Fibroblast of lung (primary cell): Measurements from ENCODE around the gene RPL13A.

Experiments used
- EZH2 ChIP-seq: IDR thresholded peaks from 2 replicates; pipeline ENCODE4 v1.5.1; 2012; ENCODE audit warnings: low read length, control low read depth, mild to moderate bottlenecking; ENCODE audit errors: missing control alignments
- TF ChIP-seq, protein P1 (sequence below), 2 donors: IDR thresholded peaks in 1 of 2; conservative IDR thresholded peaks in 1 of 2; 1 replicate in 1 of 2; 2 replicates in 1 of 2; pipeline ENCODE4 v1.5.1; 2011 to 2012; ENCODE audit warnings: low read length in 2 of 2, control low read depth in 1 of 2, inconsistent platforms in 1 of 2, low read depth in 1 of 2, mild to moderate bottlenecking in 1 of 2

DNA sequence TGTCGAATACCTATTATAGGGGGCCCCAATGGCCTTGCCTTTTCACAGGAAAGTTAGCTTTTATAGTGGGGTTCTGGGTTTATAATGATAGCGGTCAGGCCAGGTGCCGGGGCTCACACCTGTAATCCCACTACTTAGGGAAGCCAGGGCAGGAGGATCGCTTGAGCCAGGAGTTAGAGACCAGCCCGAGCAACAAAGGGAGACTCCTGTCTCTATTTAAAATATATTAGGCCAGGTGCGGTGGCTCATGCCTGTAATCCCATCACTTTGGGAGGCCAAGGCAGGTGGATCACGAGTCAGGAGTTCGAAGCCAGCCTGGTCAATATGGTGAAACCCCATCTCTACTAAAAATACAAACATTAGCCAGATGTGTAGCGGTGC is 16.2 kb downstream of the RPL13A start:
- TF ChIP-seq, protein P1, sequence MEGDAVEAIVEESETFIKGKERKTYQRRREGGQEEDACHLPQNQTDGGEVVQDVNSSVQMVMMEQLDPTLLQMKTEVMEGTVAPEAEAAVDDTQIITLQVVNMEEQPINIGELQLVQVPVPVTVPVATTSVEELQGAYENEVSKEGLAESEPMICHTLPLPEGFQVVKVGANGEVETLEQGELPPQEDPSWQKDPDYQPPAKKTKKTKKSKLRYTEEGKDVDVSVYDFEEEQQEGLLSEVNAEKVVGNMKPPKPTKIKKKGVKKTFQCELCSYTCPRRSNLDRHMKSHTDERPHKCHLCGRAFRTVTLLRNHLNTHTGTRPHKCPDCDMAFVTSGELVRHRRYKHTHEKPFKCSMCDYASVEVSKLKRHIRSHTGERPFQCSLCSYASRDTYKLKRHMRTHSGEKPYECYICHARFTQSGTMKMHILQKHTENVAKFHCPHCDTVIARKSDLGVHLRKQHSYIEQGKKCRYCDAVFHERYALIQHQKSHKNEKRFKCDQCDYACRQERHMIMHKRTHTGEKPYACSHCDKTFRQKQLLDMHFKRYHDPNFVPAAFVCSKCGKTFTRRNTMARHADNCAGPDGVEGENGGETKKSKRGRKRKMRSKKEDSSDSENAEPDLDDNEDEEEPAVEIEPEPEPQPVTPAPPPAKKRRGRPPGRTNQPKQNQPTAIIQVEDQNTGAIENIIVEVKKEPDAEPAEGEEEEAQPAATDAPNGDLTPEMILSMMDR (conservative IDR thresholded peaks at IDR 0.05 in 1 of 2, IDR thresholded peaks at IDR 0.05 in 1 of 2; ENCODE audit: low read depth in 1 of 2, low read length in 2 of 2), result no peak
- TF ChIP-seq EZH2, result no peak
